K562 (cell line): ENCODE data around the gene MTHFD2. TPM values are rescaled to one million over a fixed set of nuclear protein-coding genes. Genes with fewer than 3 reads are reported as not detected.

Experiments used
- ARID3A ChIP-seq: IDR thresholded peaks from 2 replicates; pipeline ENCODE4 v1.6.1; 2012; ENCODE audit warnings: low read depth, low read length, improper control_type of control experiment, borderline replicate concordance
- BCLAF1 ChIP-seq, 2 experiments: fragments of 450-650 bp in 1 of 2; IDR thresholded peaks; 2 replicates each; pipeline ENCODE4 v1.6.1; 2011 to 2017; ENCODE audit warnings: low read depth in 2 of 2, antibody characterized with exemption in 1 of 2, borderline replicate concordance in 1 of 2, low read length in 1 of 2, mild to moderate bottlenecking in 1 of 2, mixed read lengths in 1 of 2; ENCODE audit not compliant: control insufficient read depth in 1 of 2
- FOXJ3 ChIP-seq: sonication (generic); formaldehyde crosslinking; IDR thresholded peaks from 2 replicates; pipeline ENCODE4 v1.4.0; 2020; ENCODE audit warnings: mild to moderate bottlenecking, missing genetic modification reagents
- L3MBTL2 ChIP-seq: fragments of 450-650 bp; IDR thresholded peaks from 2 replicates; pipeline ENCODE4 v1.6.1; 2016; ENCODE audit warnings: mild to moderate bottlenecking, moderate library complexity
- MYBL2 ChIP-seq, 2 experiments: fragments of 450-650 bp in 1 of 2; sonication (generic) in 1 of 2; formaldehyde crosslinking in 1 of 2; IDR thresholded peaks; 2 replicates each; pipeline versions ENCODE4 v1.6.1 to v1.8.1; 2017 to 2022; ENCODE audit warnings: borderline replicate concordance in 1 of 2, inconsistent platforms in 1 of 2, low read depth in 1 of 2, mild to moderate bottlenecking in 1 of 2, missing genetic modification reagents in 1 of 2, moderate library complexity in 1 of 2
- TOE1 ChIP-seq, 2 experiments: fragments of 450-650 bp in 1 of 2; sonication (generic) in 1 of 2; formaldehyde crosslinking in 1 of 2; IDR thresholded peaks; 2 replicates each; pipeline versions ENCODE4 v1.7.1 to v1.8.0; 2016 to 2022; ENCODE audit warnings: borderline replicate concordance in 2 of 2, mild to moderate bottlenecking in 2 of 2, antibody characterized with exemption in 1 of 2, inconsistent platforms in 1 of 2, low read depth in 1 of 2, missing genetic modification reagents in 1 of 2, moderate library complexity in 1 of 2
- ZNF589 ChIP-seq: fragments of 200-800 bp; sonication (Bioruptor generic); IDR thresholded peaks from 2 replicates; pipeline ENCODE4 v1.6.1; 2016; ENCODE audit warnings: low read depth, missing genetic modification characterization, missing compliant biosample characterization
- polyA plus RNA-seq, 8 experiments: library from polyadenylated mRNA; depleted of rRNA in 4 of 8; stranded (reverse) in 5 of 8; unstranded in 3 of 8; fragments of >200 nt; fragmentation: Nextera tagmentation in 2 of 8; fragmentation: Illumina TruSeq in 1 of 8; extraction: Ambion mirVana in 2 of 8; extraction: Trizol in 1 of 8; gene quantifications; 2 replicates each; pipeline versions ENCODE4 v1.2.1 to v1.2.3, GENCODE V29; 2011 to 2014; ENCODE audit warnings: inconsistent platforms in 1 of 8, missing spikeins in 1 of 8
- total RNA-seq, 7 experiments: library from RNA; depleted of rRNA in 6 of 7; stranded (reverse); fragments of >200 nt in 6 of 7; fragmentation: Illumina TruSeq in 2 of 7; extraction: Trizol in 2 of 7; gene quantifications; 2 replicates each; pipeline versions ENCODE4 v1.2.1 to v1.2.3, GENCODE V29; 2011 to 2021; ENCODE audit warnings: low replicate concordance in 1 of 7
- TF ChIP-seq, protein P1 (sequence below), 2 experiments: fragments of 450-650 bp in 1 of 2; sonication (generic) in 1 of 2; formaldehyde crosslinking in 1 of 2; IDR thresholded peaks; 2 replicates each; pipeline versions ENCODE4 v1.7.1 to v1.9.0; 2016 to 2022; ENCODE audit warnings: inconsistent platforms in 1 of 2, mild to moderate bottlenecking in 1 of 2, missing genetic modification reagents in 1 of 2
- TF ChIP-seq, protein P2 (sequence below): sonication (generic); formaldehyde crosslinking; IDR thresholded peaks from 2 replicates; pipeline ENCODE4 v1.8.1; 2023; ENCODE audit warnings: mild to moderate bottlenecking, missing genetic modification reagents

MTHFD2 gene
- total and polyA plus RNA-seq, 9 of the 15 experiments (the other 6 are each of a cell fraction or from before 2014, with no cell fraction given) = 113 to 520 (median 234) TPM

DNA sequence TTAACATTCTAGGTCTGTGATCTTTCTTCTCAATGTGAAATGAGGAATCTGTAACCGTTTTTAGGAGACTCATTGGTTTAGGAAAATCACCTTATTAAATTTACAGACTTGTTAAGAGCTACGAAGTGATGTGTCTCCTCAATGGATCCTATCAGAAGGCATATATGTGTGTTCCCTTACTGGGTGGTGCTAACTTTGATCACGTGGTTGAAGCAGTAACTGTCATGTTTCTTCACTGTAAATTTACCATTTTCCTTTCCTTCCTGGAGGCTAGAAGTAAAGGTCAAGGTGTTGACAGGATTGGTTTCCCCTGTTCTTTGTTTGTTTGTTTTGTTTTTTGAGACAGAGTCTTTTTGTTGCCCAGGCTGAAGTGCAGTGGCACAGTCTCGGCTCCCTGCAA lies 1.4 kb upstream of the MTHFD2 start (continued):
- TF ChIP-seq, protein P1, sequence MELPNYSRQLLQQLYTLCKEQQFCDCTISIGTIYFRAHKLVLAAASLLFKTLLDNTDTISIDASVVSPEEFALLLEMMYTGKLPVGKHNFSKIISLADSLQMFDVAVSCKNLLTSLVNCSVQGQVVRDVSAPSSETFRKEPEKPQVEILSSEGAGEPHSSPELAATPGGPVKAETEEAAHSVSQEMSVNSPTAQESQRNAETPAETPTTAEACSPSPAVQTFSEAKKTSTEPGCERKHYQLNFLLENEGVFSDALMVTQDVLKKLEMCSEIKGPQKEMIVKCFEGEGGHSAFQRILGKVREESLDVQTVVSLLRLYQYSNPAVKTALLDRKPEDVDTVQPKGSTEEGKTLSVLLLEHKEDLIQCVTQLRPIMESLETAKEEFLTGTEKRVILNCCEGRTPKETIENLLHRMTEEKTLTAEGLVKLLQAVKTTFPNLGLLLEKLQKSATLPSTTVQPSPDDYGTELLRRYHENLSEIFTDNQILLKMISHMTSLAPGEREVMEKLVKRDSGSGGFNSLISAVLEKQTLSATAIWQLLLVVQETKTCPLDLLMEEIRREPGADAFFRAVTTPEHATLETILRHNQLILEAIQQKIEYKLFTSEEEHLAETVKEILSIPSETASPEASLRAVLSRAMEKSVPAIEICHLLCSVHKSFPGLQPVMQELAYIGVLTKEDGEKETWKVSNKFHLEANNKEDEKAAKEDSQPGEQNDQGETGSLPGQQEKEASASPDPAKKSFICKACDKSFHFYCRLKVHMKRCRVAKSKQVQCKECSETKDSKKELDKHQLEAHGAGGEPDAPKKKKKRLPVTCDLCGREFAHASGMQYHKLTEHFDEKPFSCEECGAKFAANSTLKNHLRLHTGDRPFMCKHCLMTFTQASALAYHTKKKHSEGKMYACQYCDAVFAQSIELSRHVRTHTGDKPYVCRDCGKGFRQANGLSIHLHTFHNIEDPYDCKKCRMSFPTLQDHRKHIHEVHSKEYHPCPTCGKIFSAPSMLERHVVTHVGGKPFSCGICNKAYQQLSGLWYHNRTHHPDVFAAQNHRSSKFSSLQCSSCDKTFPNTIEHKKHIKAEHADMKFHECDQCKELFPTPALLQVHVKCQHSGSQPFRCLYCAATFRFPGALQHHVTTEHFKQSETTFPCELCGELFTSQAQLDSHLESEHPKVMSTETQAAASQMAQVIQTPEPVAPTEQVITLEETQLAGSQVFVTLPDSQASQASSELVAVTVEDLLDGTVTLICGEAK (IDR thresholded peaks at IDR 0.05) = no peak
- TF ChIP-seq, protein P1 (CRISPR knock-in tag; IDR thresholded peaks at IDR 0.05) = no peak
- TF ChIP-seq, protein P2, sequence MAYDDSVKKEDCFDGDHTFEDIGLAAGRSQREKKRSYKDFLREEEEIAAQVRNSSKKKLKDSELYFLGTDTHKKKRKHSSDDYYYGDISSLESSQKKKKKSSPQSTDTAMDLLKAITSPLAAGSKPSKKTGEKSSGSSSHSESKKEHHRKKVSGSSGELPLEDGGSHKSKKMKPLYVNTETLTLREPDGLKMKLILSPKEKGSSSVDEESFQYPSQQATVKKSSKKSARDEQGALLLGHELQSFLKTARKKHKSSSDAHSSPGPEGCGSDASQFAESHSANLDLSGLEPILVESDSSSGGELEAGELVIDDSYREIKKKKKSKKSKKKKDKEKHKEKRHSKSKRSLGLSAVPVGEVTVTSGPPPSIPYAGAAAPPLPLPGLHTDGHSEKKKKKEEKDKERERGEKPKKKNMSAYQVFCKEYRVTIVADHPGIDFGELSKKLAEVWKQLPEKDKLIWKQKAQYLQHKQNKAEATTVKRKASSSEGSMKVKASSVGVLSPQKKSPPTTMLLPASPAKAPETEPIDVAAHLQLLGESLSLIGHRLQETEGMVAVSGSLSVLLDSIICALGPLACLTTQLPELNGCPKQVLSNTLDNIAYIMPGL (CRISPR knock-in tag) = no peak
- TF ChIP-seq MYBL2 (IDR thresholded peaks at IDR 0.05; ENCODE audit: low read depth) = no peak
- no peak for TF ChIP-seq MYBL2 (CRISPR knock-in tag; IDR thresholded peaks at IDR 0.05; ENCODE audit: borderline replicate concordance)
- no peak for TF ChIP-seq FOXJ3 (CRISPR knock-in tag)
- TF ChIP-seq BCLAF1 (IDR thresholded peaks at IDR 0.05; ENCODE audit: borderline replicate concordance in 1 of 2, control insufficient read depth in 1 of 2, low read depth in 2 of 2, low read length in 1 of 2) = no peak
- no peak for TF ChIP-seq ARID3A
- peak; percentile 26; the same call in 1 of the 2 replicates for TF ChIP-seq L3MBTL2
- TF ChIP-seq TOE1 (IDR thresholded peaks at IDR 0.05; ENCODE audit: borderline replicate concordance) = peak; percentile 96
- TF ChIP-seq TOE1 (CRISPR knock-in tag; IDR thresholded peaks at IDR 0.05; ENCODE audit: borderline replicate concordance, low read depth) = no peak
- TF ChIP-seq ZNF589 (CRISPR knock-in tag) = no peak
